ENCODE results near the gene PIP5K1B.
A peak's percentile ranks its signal among the peaks of the same experiment; 100 is the strongest.

The PIP5K1B gene

GRCh38 chr9:68768619-68769018, 63.6 kb downstream of the PIP5K1B start:
- no peak for TF ChIP-seq CTCF (conservative IDR thresholded peaks at IDR 0.05; ENCODE audit: low read length)
- DNase-seq (ENCODE audit: low read depth), result no peak
- no peak overlapping the region for H3K4me3 ChIP-seq (ENCODE audit: low read length)

- no peak for TF ChIP-seq CTCF (conservative IDR thresholded peaks at IDR 0.05; ENCODE audit: low read length)
These were observed 64.8 kb downstream of the PIP5K1B start for GRCh38 chr9:68769852-68770251.

GRCh38 chr9:68771376-68771775, 66.3 kb downstream of the PIP5K1B start:
- DNase-seq (ENCODE audit: low read depth), result no peak
- no peak for TF ChIP-seq CTCF (conservative IDR thresholded peaks at IDR 0.05; ENCODE audit: low read length)
- H3K4me3 ChIP-seq (ENCODE audit: low read length), result no peak overlapping the region

More at GRCh38 chr9:68769852-68770251, 64.8 kb downstream of the PIP5K1B start:
- no peak overlapping the region for H3K4me3 ChIP-seq (ENCODE audit: low read length)
- DNase-seq (ENCODE audit: low read depth), result no peak

- H3K4me3 ChIP-seq (ENCODE audit: low read length), result no peak overlapping the region
- DNase-seq (ENCODE audit: low read depth), result peak; percentile 15
These were observed 70.1 kb downstream of the PIP5K1B start for GRCh38 chr9:68775003-68775730.

GRCh38 chr9:68777070-68777763, 72.2 kb downstream of the PIP5K1B start:
- DNase-seq (ENCODE audit: low read depth), result no peak
- H3K4me3 ChIP-seq (ENCODE audit: low read length), result no peak overlapping the region
- no peak for TF ChIP-seq CTCF (conservative IDR thresholded peaks at IDR 0.05; ENCODE audit: low read length)

More at GRCh38 chr9:68775003-68775730, 70.1 kb downstream of the PIP5K1B start:
- TF ChIP-seq CTCF (conservative IDR thresholded peaks at IDR 0.05; ENCODE audit: low read length), result no peak

- no peak overlapping the region for H3K4me3 ChIP-seq (ENCODE audit: low read length)
- TF ChIP-seq CTCF (conservative IDR thresholded peaks at IDR 0.05; ENCODE audit: low read length), result no peak
- DNase-seq (ENCODE audit: low read depth), result no peak
These were observed 73.6 kb downstream of the PIP5K1B start for GRCh38 chr9:68778635-68779034.
